Keratinocyte (primary cell): Measurements from ENCODE around the gene IGF2BP2.

Experiments
- CTCF ChIP-seq, 3 experiments: IDR thresholded peaks in 1 of 3; conservative IDR thresholded peaks in 1 of 3; optimal IDR thresholded peaks in 1 of 3; 2 replicates in 2 of 3; 3 replicates in 1 of 3; pipeline versions ENCODE3 to v1.5.1; 2011; ENCODE audit warnings: low read length in 3 of 3, mild to moderate bottlenecking in 3 of 3, moderate library complexity in 2 of 3, control low read depth in 1 of 3, inconsistent platforms in 1 of 3; ENCODE audit not compliant: insufficient read depth in 2 of 3; ENCODE audit errors: extremely low read depth in 1 of 3
- EZH2 ChIP-seq: IDR thresholded peaks from one replicate; pipeline ENCODE4 v1.6.1; 2012; ENCODE audit warnings: inconsistent platforms, mild to moderate bottlenecking, low read length, moderate library complexity

GRCh38 chr3:185724251-185724650 is 100.6 kb downstream of the IGF2BP2 start:
- no peak for TF ChIP-seq CTCF (optimal IDR thresholded peaks at IDR 0.05 in 1 of 3, IDR thresholded peaks at IDR 0.05 in 1 of 3, conservative IDR thresholded peaks at IDR 0.05 in 1 of 3; ENCODE audit: extremely low read depth in 1 of 3, insufficient read depth in 2 of 3, low read length in 3 of 3)
- TF ChIP-seq EZH2: no peak
